ENCODE data around the gene TPRN.
A peak's percentile ranks its signal among the peaks of the same experiment; 100 is the strongest.

The TPRN gene

GRCh38 chr9:137224830-137225694 is 24.5 kb upstream of the TPRN start, which contains the start of gene CYSRT1:
Gene CYSRT1 (plus strand): TSS chr9:137225174. CDS start chr9:137225622, 448 bp downstream.
- DNase-seq (ENCODE audit: low read depth): no peak

GRCh38 chr9:137223078-137223970 is 22.8 kb upstream of the TPRN start:
- DNase-seq (ENCODE audit: low read depth): peak; percentile 96

GRCh38 chr9:137222190-137223077 is 21.9 kb upstream of the TPRN start, which contains the start of gene RNF208:
Gene RNF208 (minus strand): TSS chr9:137222240. CDS start chr9:137221212, 1,028 bp downstream.
- DNase-seq (ENCODE audit: low read depth): no peak

GRCh38 chr9:137221506-137222111 is 21.1 kb upstream of the TPRN start:
- no peak for DNase-seq (ENCODE audit: low read depth)

- DNase-seq (ENCODE audit: low read depth): no peak
Observed at GRCh38 chr9:137221095-137221505, 20.6 kb upstream of the TPRN start.

GRCh38 chr9:137220317-137221094 is 20.0 kb upstream of the TPRN start:
- DNase-seq (ENCODE audit: low read depth): no peak

GRCh38 chr9:137219757-137220316 is 19.3 kb upstream of the TPRN start:
- DNase-seq (ENCODE audit: low read depth): no peak

GRCh38 chr9:137218754-137219271 is 18.3 kb upstream of the TPRN start:
- no peak for DNase-seq (ENCODE audit: low read depth)

- no peak for DNase-seq (ENCODE audit: low read depth)
Observed at GRCh38 chr9:137218212-137218753, 17.7 kb upstream of the TPRN start.

GRCh38 chr9:137217276-137218211 is 17.0 kb upstream of the TPRN start:
- DNase-seq (ENCODE audit: low read depth): no peak

GRCh38 chr9:137216188-137216965 is 15.8 kb upstream of the TPRN start:
- no peak for DNase-seq (ENCODE audit: low read depth)

- no peak for DNase-seq (ENCODE audit: low read depth)
Observed at GRCh38 chr9:137215196-137215986, 14.8 kb upstream of the TPRN start.

- DNase-seq (ENCODE audit: low read depth): no peak
Observed at GRCh38 chr9:137214620-137215019, 14.1 kb upstream of the TPRN start.

GRCh38 chr9:137213160-137214060 is 12.9 kb upstream of the TPRN start:
- no peak for DNase-seq (ENCODE audit: low read depth)

GRCh38 chr9:137212520-137212919 is 12.0 kb upstream of the TPRN start:
- DNase-seq (ENCODE audit: low read depth): no peak

- DNase-seq (ENCODE audit: low read depth): no peak
Observed at GRCh38 chr9:137211532-137211931, 11.0 kb upstream of the TPRN start.

Measured in stimulated activated CD8-positive, alpha-beta memory T cell treated with anti-CD3 and anti-CD28 coated beads, Interleukin-12 subunit alpha, Interleukin-12 subunit beta, amount 100 ng/mL, for 4 hours (primary cell).